Measurements from ENCODE around the gene STUM.

DNA sequence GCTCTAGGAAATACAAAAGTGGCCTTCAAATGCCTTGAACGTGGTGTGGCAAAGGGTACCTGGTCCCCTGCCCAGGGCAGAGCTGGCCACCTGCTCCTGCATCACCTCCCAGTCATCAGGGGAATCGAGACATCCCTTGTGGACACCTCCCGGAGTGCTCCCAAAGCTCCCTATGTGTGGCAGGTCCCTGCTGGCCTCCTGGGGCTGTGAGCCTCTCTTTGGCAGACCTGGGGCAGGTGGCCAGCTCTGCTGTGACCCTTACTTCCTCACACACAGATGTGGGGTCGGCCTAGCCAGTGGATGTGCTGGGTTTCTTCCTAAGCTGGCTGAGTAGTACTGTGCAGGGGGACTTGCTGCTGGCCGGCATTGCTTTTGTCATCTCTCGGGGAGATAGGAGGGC lies 104.0 kb downstream of the STUM start:
- no peak for TF ChIP-seq CTCF (IDR thresholded peaks at IDR 0.05)
- no peak for TF ChIP-seq POLR2A (IDR thresholded peaks at IDR 0.05)

Data from right lobe of liver (tissue), 4 donors.